ENCODE data around the gene ARHGAP15. TPM values are rescaled to one million over a fixed set of nuclear protein-coding genes. Genes with fewer than 3 reads are reported as not detected.
A peak's percentile ranks its signal among the peaks of the same experiment; 100 is the strongest.

ARHGAP15 gene
- total and polyA plus RNA-seq, 9 donors = 6.7 to 21.0 (median 9.7) TPM

DNA sequence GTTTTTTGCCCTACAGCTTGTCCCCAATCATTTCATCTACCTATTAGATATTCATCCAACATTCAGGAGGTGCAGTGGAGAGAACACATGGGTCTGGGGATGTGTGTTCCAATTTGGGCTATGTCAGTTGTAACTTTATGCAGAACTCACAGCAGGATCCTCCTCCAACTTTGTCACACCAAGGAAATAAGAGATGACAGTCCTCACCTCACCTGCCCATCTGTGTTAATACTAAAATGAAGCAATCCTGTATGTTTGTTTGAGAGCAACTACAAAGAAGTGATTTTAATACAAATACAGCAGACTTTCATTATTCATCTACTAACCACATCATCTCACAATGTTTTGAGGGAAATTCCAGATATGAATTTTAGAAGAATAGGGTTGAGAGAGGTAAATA is 126.7 kb downstream of the ARHGAP15 start:
- no peaks in the 10 kb centered on the region for H3K4me1 ChIP-seq (ENCODE audit: control insufficient read depth, insufficient read depth, low read length)
- no peak overlapping the region for H3K4me3 ChIP-seq (ENCODE audit: low read length)
- H3K27ac ChIP-seq (ENCODE audit: low read length) = no peak overlapping the region
- no peaks in the 10 kb centered on the region for H3K9me3 ChIP-seq (replicated peaks; ENCODE audit: control insufficient read depth, low read depth, low read length)
- H3K27me3 ChIP-seq (ENCODE audit: control insufficient read depth, insufficient read depth, low read length) = no peaks in the 10 kb centered on the region
- no peak for DNase-seq
- no peaks in the 10 kb centered on the region for H3K36me3 ChIP-seq (ENCODE audit: control insufficient read depth, insufficient read depth, low read length)

DNA sequence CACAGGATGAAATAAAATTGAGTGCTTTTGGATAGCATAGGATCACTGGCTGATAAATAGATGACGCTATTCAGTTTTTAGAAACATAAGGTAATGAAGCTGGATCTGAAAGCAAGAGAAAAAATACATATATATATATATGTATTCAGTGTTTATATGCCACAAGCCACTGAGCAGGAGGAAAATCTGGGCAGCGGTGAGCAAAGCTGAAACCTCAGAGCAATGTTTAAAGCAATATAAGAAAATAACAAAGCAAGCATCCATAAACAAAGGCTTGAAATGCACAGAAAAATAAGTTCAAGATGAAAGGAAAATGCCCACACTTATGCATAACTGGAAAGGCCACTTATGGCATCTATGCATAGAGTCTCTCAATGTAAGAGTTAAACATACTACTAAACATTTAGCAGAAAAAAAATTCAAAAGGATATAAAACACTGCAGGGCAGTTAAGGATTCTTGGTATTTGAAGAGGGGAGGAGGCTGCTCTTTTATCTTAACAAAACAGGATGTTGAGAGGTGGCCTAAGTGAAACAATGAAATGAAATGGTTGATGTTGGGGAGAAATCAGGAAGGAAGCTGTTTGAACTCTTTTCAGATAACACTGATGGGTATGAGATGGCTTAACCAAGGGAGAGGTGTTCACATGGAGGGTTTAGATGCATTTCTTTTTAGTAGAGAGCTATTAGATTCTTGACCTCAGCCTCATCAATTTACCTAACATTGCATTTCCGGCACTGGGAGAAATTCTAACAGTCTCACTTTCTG is 129.1 kb downstream of the ARHGAP15 start:
- Histone ChIP-seq H3K4me3 (ENCODE audit: low read length) (no peak overlapping the region), H3K9me3 (replicated peaks; ENCODE audit: control insufficient read depth, low read depth, low read length) (no peaks in the 10 kb centered on the region), H3K27ac (ENCODE audit: low read length) (no peak overlapping the region), H3K27me3 (ENCODE audit: control insufficient read depth, insufficient read depth, low read length) (no peaks in the 10 kb centered on the region), H3K4me1 (ENCODE audit: control insufficient read depth, insufficient read depth, low read length) (no peaks in the 10 kb centered on the region), H3K36me3 (ENCODE audit: control insufficient read depth, insufficient read depth, low read length) (no peaks in the 10 kb centered on the region)
- no CpG with 5 or more reads among the region's 3 CpGs for WGBS (ENCODE audit: insufficient coverage)
- DNase-seq = no peak

GRCh38 chr2:143259368-143259958 is 130.2 kb downstream of the ARHGAP15 start:
- 0% methylated on average over 1 of the region's 5 CpGs for WGBS (ENCODE audit: insufficient coverage)
- H3K4me3 ChIP-seq (ENCODE audit: low read length) = no peak overlapping the region
- H3K9me3 ChIP-seq (replicated peaks; ENCODE audit: control insufficient read depth, low read depth, low read length) = peaks cover 2% of the 10 kb centered on the region
- no peak overlapping the region for H3K27ac ChIP-seq (ENCODE audit: low read length)
- no peaks in the 10 kb centered on the region for H3K36me3 ChIP-seq (ENCODE audit: control insufficient read depth, insufficient read depth, low read length)
- peak; percentile 82 for DNase-seq
- H3K27me3 ChIP-seq (ENCODE audit: control insufficient read depth, insufficient read depth, low read length) = no peaks in the 10 kb centered on the region
- H3K4me1 ChIP-seq (ENCODE audit: control insufficient read depth, insufficient read depth, low read length) = no peaks in the 10 kb centered on the region

GRCh38 chr2:143261986-143262385 is 132.8 kb downstream of the ARHGAP15 start:
- H3K4me3 ChIP-seq (ENCODE audit: low read length) = no peak overlapping the region
- peaks cover 2% of the 10 kb centered on the region for H3K9me3 ChIP-seq (replicated peaks; ENCODE audit: control insufficient read depth, low read depth, low read length)
- no peaks in the 10 kb centered on the region for H3K4me1 ChIP-seq (ENCODE audit: control insufficient read depth, insufficient read depth, low read length)
- WGBS (ENCODE audit: insufficient coverage) = 86% methylated on average over 2 of the region's 4 CpGs
- no peaks in the 10 kb centered on the region for H3K27me3 ChIP-seq (ENCODE audit: control insufficient read depth, insufficient read depth, low read length)
- H3K27ac ChIP-seq (ENCODE audit: low read length) = no peak overlapping the region
- peak; percentile 4 for DNase-seq
- H3K36me3 ChIP-seq (ENCODE audit: control insufficient read depth, insufficient read depth, low read length) = no peaks in the 10 kb centered on the region

DNA sequence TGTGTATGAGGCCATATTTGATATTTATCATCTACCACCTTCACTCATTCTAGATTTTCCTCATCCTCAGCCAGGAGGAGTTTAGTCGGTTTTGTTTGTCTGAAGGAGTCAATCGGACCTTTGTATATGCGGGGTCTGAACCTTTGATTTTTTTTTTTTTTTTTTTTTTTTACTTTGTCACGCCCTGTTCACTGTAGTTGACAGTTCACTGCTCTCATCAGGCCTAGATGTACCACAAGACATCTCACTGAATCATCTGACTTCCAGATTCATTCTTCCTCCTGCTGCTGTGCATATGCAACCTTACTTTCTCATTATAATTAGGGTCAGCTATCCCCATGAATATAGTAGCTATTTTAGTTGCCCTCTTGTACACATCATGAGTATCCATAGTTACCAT is 133.2 kb downstream of the ARHGAP15 start:
- WGBS (ENCODE audit: insufficient coverage) = 100% methylated on average over 1 of the region's 4 CpGs
- Histone ChIP-seq H3K27ac (ENCODE audit: low read length) (no peak overlapping the region), H3K27me3 (ENCODE audit: control insufficient read depth, insufficient read depth, low read length) (no peaks in the 10 kb centered on the region), H3K9me3 (replicated peaks; ENCODE audit: control insufficient read depth, low read depth, low read length) (peaks cover 2% of the 10 kb centered on the region), H3K4me1 (ENCODE audit: control insufficient read depth, insufficient read depth, low read length) (no peaks in the 10 kb centered on the region), H3K4me3 (ENCODE audit: low read length) (no peak overlapping the region), H3K36me3 (ENCODE audit: control insufficient read depth, insufficient read depth, low read length) (no peaks in the 10 kb centered on the region)
- DNase-seq = no peak

- Histone ChIP-seq H3K4me1 (ENCODE audit: control insufficient read depth, insufficient read depth, low read length) (no peaks in the 10 kb centered on the region), H3K27ac (ENCODE audit: low read length) (no peak overlapping the region), H3K27me3 (ENCODE audit: control insufficient read depth, insufficient read depth, low read length) (no peaks in the 10 kb centered on the region), H3K9me3 (replicated peaks; ENCODE audit: control insufficient read depth, low read depth, low read length) (peaks cover 2% of the 10 kb centered on the region), H3K36me3 (ENCODE audit: control insufficient read depth, insufficient read depth, low read length) (no peaks in the 10 kb centered on the region), H3K4me3 (ENCODE audit: low read length) (no peak overlapping the region)
- DNase-seq = no peak
- no CpG with 5 or more reads among the region's 2 CpGs for WGBS (ENCODE audit: insufficient coverage)
Observed at GRCh38 chr2:143263066-143263625, 133.9 kb downstream of the ARHGAP15 start.

DNA sequence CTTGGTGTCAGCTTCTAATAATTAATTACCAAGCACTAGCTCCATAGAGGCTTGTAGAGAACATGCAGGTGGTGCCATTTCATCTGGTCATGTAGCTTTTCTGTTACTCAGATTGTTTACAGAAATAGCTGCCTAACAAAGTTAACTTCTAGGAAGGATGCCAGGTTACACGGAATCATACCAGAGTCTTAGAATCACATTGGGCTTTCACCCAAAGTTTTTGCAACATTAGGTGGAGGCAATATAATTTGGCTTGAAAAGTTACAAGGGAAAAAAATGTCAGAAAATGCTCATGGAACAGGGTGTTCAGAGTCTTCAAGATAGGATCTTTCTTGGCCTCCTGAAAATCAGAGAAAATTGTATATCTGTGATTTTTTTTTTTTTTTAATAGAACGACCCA is 135.6 kb downstream of the ARHGAP15 start:
- 20% methylated on average over 1 of the region's 2 CpGs for WGBS (ENCODE audit: insufficient coverage)
- no peaks in the 10 kb centered on the region for H3K27me3 ChIP-seq (ENCODE audit: control insufficient read depth, insufficient read depth, low read length)
- H3K27ac ChIP-seq (ENCODE audit: low read length) = no peak overlapping the region
- no peak overlapping the region for H3K4me3 ChIP-seq (ENCODE audit: low read length)
- H3K9me3 ChIP-seq (replicated peaks; ENCODE audit: control insufficient read depth, low read depth, low read length) = peaks cover 2% of the 10 kb centered on the region
- H3K36me3 ChIP-seq (ENCODE audit: control insufficient read depth, insufficient read depth, low read length) = no peaks in the 10 kb centered on the region
- peak; percentile 79 for DNase-seq
- H3K4me1 ChIP-seq (ENCODE audit: control insufficient read depth, insufficient read depth, low read length) = no peaks in the 10 kb centered on the region

DNA sequence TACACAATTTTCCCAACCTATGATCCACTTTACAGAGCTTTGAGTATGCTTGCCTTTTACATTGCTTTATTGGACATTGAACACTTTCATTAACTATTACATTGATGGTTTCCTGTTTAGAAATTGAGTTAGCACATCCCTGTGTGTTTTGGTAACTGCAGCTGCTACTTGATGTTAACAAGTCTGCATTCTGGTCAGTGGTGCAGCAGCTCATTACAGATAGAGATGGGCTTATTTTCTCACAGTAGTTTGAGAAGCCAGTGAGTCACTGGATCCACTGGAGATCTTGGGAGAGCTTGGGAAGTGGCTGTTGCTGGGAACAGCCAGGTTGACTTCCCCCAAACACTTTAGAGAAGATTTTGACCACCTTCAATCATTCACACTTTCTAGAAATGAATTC is 150.5 kb downstream of the ARHGAP15 start:
- no peak for DNase-seq
- Histone ChIP-seq H3K4me3 (ENCODE audit: low read length) (no peak overlapping the region), H3K27ac (ENCODE audit: low read length) (no peak overlapping the region), H3K9me3 (replicated peaks; ENCODE audit: control insufficient read depth, low read depth, low read length) (no peaks in the 10 kb centered on the region), H3K27me3 (ENCODE audit: control insufficient read depth, insufficient read depth, low read length) (no peaks in the 10 kb centered on the region), H3K4me1 (ENCODE audit: control insufficient read depth, insufficient read depth, low read length) (no peaks in the 10 kb centered on the region), H3K36me3 (ENCODE audit: control insufficient read depth, insufficient read depth, low read length) (no peaks in the 10 kb centered on the region)

- no peaks in the 10 kb centered on the region for H3K4me1 ChIP-seq (ENCODE audit: control insufficient read depth, insufficient read depth, low read length)
- no peak for DNase-seq
- no peak overlapping the region for H3K27ac ChIP-seq (ENCODE audit: low read length)
- WGBS (ENCODE audit: insufficient coverage) = no CpG with 5 or more reads among the region's 3 CpGs
- H3K4me3 ChIP-seq (ENCODE audit: low read length) = no peak overlapping the region
- H3K9me3 ChIP-seq (replicated peaks; ENCODE audit: control insufficient read depth, low read depth, low read length) = no peaks in the 10 kb centered on the region
- H3K36me3 ChIP-seq (ENCODE audit: control insufficient read depth, insufficient read depth, low read length) = no peaks in the 10 kb centered on the region
- H3K27me3 ChIP-seq (ENCODE audit: control insufficient read depth, insufficient read depth, low read length) = no peaks in the 10 kb centered on the region
Observed at GRCh38 chr2:143280097-143280757, 151.0 kb downstream of the ARHGAP15 start.

- WGBS (ENCODE audit: insufficient coverage) = 80% methylated on average over 1 of the region's 6 CpGs
- Histone ChIP-seq H3K9me3 (replicated peaks; ENCODE audit: control insufficient read depth, low read depth, low read length) (no peaks in the 10 kb centered on the region), H3K4me3 (ENCODE audit: low read length) (no peak overlapping the region), H3K36me3 (ENCODE audit: control insufficient read depth, insufficient read depth, low read length) (no peaks in the 10 kb centered on the region), H3K4me1 (ENCODE audit: control insufficient read depth, insufficient read depth, low read length) (no peaks in the 10 kb centered on the region), H3K27ac (ENCODE audit: low read length) (no peak overlapping the region), H3K27me3 (ENCODE audit: control insufficient read depth, insufficient read depth, low read length) (no peaks in the 10 kb centered on the region)
- no peak for DNase-seq
Observed at GRCh38 chr2:143282684-143283083, 153.5 kb downstream of the ARHGAP15 start.
